ENCODE measurements around the gene SLC5A4.

Gene SLC5A4

GRCh38 chr22:32232191-32232830 lies 22.8 kb downstream of the SLC5A4 start:
- DNase-seq (ENCODE audit: low read depth in 2 of 2), result no peak

GRCh38 chr22:32226326-32227104 lies 28.6 kb downstream of the SLC5A4 start:
- no peak for DNase-seq (ENCODE audit: low read depth in 2 of 2)

GRCh38 chr22:32222991-32223390 lies 32.2 kb downstream of the SLC5A4 start:
- no peak for DNase-seq (ENCODE audit: low read depth in 2 of 2)

- DNase-seq (ENCODE audit: low read depth in 2 of 2), result no peak
Observed at GRCh38 chr22:32219026-32219425, 36.1 kb downstream of the SLC5A4 start.

GRCh38 chr22:32218470-32218869 lies 36.7 kb downstream of the SLC5A4 start:
- no peak for DNase-seq (ENCODE audit: low read depth in 2 of 2)

- no peak for DNase-seq (ENCODE audit: low read depth in 2 of 2)
Observed at GRCh38 chr22:32217465-32217864, 37.7 kb downstream of the SLC5A4 start.

- DNase-seq (ENCODE audit: low read depth in 2 of 2), result no peak
Observed at GRCh38 chr22:32216911-32217310, 38.2 kb downstream of the SLC5A4 start.

- no peak for DNase-seq (ENCODE audit: low read depth in 2 of 2)
Observed at GRCh38 chr22:32211011-32211410, 44.1 kb downstream of the SLC5A4 start.

GRCh38 chr22:32208681-32209080 lies 46.5 kb downstream of the SLC5A4 start:
- no peak for DNase-seq (ENCODE audit: low read depth in 2 of 2)

- DNase-seq (ENCODE audit: low read depth in 2 of 2), result no peak
Observed at GRCh38 chr22:32207971-32208480, 47.1 kb downstream of the SLC5A4 start.

- DNase-seq (ENCODE audit: low read depth in 2 of 2), result peak in 1 of 2 donors; percentile 10
Observed at GRCh38 chr22:32206774-32207758, 48.1 kb downstream of the SLC5A4 start.

- no peak for DNase-seq (ENCODE audit: low read depth in 2 of 2)
Observed at GRCh38 chr22:32205974-32206773, 49.0 kb downstream of the SLC5A4 start.

- peak in 1 of 2 donors; percentile 10 for DNase-seq (ENCODE audit: low read depth in 2 of 2)
Observed at GRCh38 chr22:32204856-32205722, 50.1 kb downstream of the SLC5A4 start, which contains the start of gene RFPL2. Gene RFPL2, minus strand, starts transcription at chr22:32205073. Its CDS starts 2,622 bp downstream, at chr22:32202451.

- DNase-seq (ENCODE audit: low read depth in 2 of 2), result no peak
Observed at GRCh38 chr22:32204040-32204855, 50.9 kb downstream of the SLC5A4 start.

GRCh38 chr22:32203181-32204039 lies 51.7 kb downstream of the SLC5A4 start:
- no peak for DNase-seq (ENCODE audit: low read depth in 2 of 2)

GRCh38 chr22:32202539-32203180 lies 52.5 kb downstream of the SLC5A4 start:
- no peak for DNase-seq (ENCODE audit: low read depth in 2 of 2)

- no peak for DNase-seq (ENCODE audit: low read depth in 2 of 2)
Observed at GRCh38 chr22:32202161-32202538, 53.0 kb downstream of the SLC5A4 start.

GRCh38 chr22:32200752-32201151 lies 54.4 kb downstream of the SLC5A4 start:
- no peak for DNase-seq (ENCODE audit: low read depth in 2 of 2)
